Natural killer cell treated with Interleukin-12 subunit alpha and Interleukin-12 subunit beta and Interleukin-15 and Interleukin-18, amount 100 ng/mL, for 72 hours (primary cell): ENCODE measurements around the gene LOXL3. TPM values are rescaled to one million over a fixed set of nuclear protein-coding genes. Genes with fewer than 3 reads are reported as not detected.

Experiments
- ATAC-seq, 2 donors: fragments of 150-1000 bp; cut with Tn5 transposase in 1 of 2; sonication (Bioruptor Pico), chemical (Tn5 transposase) in 1 of 2; 2 replicates each; pipeline ENCODE4 v1.10.0; 2021
- DNase-seq: peaks from one replicate; pipeline ENCODE4 v3.0.0; 2022; ENCODE audit warnings: low spot score
- H3K27ac Mint-ChIP-seq, 2 donors: 1 replicate in 1 of 2; 2 replicates in 1 of 2; pipeline ENCODE4 v1.8.0; 2022; ENCODE audit warnings: mixed read lengths in 2 of 2, mild to moderate bottlenecking in 1 of 2, moderate library complexity in 1 of 2
- H3K27me3 Mint-ChIP-seq, 2 donors: 1 replicate in 1 of 2; 2 replicates in 1 of 2; pipeline ENCODE4 v1.8.0; 2022; ENCODE audit warnings: mixed read lengths in 2 of 2
- H3K36me3 Mint-ChIP-seq: one replicate; pipeline ENCODE4 v1.8.0; 2022; ENCODE audit warnings: mixed read lengths
- H3K4me1 Mint-ChIP-seq, 2 donors: 1 replicate in 1 of 2; 2 replicates in 1 of 2; pipeline ENCODE4 v1.8.0; 2022; ENCODE audit warnings: low read depth in 2 of 2, mixed read lengths in 2 of 2, mild to moderate bottlenecking in 1 of 2
- H3K4me3 Mint-ChIP-seq: one replicate; pipeline ENCODE4 v1.8.0; 2022; ENCODE audit warnings: mixed read lengths
- H3K9me3 Mint-ChIP-seq: 2 replicates; pipeline ENCODE4 v1.8.0; 2022; ENCODE audit warnings: mixed read lengths
- total RNA-seq, 2 donors: library from RNA; stranded (reverse); gene quantifications; one replicate each; pipeline ENCODE4 v1.2.3, GENCODE V29; 2022

Gene LOXL3
- total RNA-seq, 2 donors from 2014 or later = 1.2 to 2.7 TPM

DNA sequence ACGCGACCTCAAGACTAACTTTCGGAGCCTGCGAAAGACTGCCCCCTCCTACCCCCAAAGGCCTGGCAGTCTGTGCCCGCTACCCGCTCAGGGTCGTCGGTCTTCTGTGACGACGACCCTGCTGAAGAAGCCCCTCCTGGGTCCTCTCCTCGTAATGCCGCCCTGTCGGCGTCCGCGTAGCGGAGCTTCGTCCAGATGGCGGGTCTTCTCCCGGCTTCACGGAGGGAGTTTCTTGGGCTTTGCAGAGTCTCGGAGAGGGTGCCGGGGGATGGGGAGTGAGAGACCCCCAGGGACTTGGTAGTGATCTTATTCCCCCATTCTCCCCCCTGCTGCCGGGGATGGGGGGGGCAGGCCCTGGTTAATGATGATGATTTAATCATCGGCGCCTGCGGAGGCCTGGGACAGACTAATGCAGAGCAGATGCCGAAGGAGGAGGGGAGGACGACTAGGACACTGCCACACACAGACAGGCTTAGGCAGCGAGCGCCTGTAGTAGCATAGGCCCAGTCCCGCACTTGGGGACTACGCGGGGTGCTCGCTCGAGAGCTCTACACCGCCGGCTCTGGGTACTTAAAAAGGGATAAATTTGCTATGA, 45.7 kb downstream of the LOXL3 start:
- Mint-ChIP-seq H3K9me3 (no peaks in the 10 kb centered on the region), H3K4me3 (peak overlapping the region; percentile 96)

DNA sequence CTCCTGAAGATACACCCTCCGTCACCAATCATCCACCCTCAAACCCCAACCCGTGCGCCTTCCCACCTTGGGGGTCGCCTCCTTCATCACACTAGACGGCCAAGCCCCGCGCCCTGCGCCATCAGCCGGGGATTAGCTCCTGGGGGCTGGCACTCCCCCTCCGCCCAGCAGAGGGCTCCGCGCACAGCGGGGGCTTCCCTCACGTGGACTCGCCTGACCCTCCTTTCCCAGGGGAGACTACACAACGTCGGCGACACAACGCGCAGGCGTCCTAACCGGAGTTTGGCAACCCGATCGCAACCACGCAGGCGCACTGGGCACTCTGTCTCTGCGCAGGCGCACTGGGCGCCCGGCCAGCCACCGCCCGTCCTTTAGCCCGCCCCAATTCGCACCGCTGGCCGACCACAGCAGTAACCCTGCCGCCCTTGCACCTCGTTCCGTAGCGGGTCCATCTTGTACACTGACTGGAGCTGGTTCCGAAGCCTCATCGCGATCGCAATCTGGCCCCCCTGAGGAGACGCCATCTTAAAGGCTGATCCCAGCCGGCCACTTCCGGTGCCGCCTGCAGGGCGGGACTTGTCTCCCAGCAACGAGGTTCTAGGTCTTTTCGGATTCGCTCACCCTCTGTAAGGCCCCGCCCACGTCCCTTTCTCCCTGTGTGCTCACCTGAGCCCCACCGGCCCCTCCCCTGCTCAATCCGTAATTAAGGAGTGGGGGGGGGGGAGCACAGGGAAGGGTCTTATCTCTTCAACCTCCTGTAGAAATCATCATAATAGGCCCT, 46.4 kb downstream of the LOXL3 start, which contains the start of gene PCGF1:
Gene PCGF1, minus strand, starts transcription at position 551 of the 781 bp plus-strand sequence. Its CDS starts 27 bp downstream, at position 524.
- peaks cover 48 to 52% of the 10 kb centered on the region in 2 donors for H3K4me1 Mint-ChIP-seq
- ATAC-seq (peak; percentile 93 to 95), DNase-seq (peak; percentile 97)
- peaks cover 12 to 29% of the 10 kb centered on the region in 2 donors for H3K27me3 Mint-ChIP-seq
- peak within 1 kb of the TSS; percentile 99 for H3K27ac Mint-ChIP-seq
- no peaks in the 10 kb centered on the region for H3K9me3 Mint-ChIP-seq
- peaks cover 12% of the 10 kb centered on the region for H3K36me3 Mint-ChIP-seq
- H3K4me3 Mint-ChIP-seq = peak within 1 kb of the TSS; percentile 96

More for the DNA sequence above, 45.7 kb downstream of the LOXL3 start:
- Mint-ChIP-seq H3K27ac (peak overlapping the region; percentile 99), H3K4me1 (peaks cover 48 to 50% of the 10 kb centered on the region in 2 donors), H3K36me3 (peaks cover 12% of the 10 kb centered on the region), H3K27me3 (peaks cover 15 to 29% of the 10 kb centered on the region in 2 donors)
- ATAC-seq = no peak
- no peak for DNase-seq

DNA sequence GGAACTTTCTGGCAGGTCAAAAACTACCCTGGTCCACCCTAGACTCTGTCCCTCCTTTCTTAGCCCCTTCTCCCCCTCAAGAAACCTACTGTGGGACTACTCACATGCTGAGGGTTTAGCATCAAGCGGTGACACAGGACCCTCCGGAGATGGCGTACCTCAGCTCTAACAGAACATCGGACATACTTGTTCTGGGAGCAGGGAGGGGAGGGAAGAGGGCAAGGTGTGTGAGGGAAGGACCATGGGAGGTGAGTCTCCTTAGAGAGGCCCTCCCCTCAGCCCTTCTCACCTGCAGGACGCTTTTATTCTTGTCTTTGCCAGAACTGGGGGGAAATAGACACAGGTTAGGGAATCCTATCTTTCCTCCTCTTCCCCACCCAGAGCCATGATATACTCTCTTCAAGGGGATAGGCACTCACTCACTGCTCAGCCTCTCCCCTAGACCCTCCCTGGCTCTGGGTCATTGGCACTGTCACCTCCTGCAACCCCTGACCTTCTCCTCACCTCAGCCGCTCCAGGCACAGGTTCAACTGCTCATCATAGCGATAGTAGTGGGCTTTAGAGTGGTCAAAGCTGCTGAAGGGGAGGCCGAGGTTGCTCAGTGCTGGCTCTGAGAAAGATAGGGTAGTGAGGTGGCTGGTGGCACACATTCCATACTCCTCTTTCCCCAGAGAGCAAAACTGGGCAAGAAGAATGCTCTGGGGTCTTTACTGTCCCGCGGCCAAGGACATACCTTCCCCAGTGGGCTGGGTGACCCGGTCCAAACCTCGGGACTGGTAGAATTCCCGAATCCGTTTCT, 48.1 kb downstream of the LOXL3 start:
- Mint-ChIP-seq H3K9me3 (no peaks in the 10 kb centered on the region), H3K27me3 (peaks cover 8 to 14% of the 10 kb centered on the region in 2 donors), H3K4me1 (peaks cover 59 to 62% of the 10 kb centered on the region in 2 donors), H3K4me3 (peak overlapping the region; percentile 79), H3K27ac (peak overlapping the region; percentile 93 to 99), H3K36me3 (peaks cover 12% of the 10 kb centered on the region)
- DNase-seq (peak; percentile 49), ATAC-seq (no peak)

DNA sequence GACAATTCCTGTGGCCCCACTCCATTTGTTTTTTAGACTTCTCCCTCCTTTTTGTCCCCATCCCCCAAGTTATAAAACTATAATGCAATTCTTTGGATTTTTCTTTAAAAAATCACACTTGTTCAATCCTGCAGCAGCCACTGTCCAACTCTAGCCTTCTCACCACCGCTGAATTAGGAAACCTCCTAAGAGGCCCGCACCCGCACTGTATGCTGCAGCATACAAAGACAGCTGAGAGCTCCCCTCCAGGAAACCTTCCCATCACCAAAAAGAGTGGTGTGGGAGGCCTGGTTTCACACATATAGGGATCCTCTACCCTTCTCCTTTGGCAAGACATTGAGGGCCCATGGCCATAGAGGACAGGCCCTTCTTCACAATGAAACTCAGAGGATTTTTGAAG, 49.2 kb downstream of the LOXL3 start:
- DNase-seq (peak; percentile 23), ATAC-seq (no peak)
- H3K9me3 Mint-ChIP-seq = no peaks in the 10 kb centered on the region
- peak overlapping the region; percentile 79 for H3K4me3 Mint-ChIP-seq
- peaks cover 12% of the 10 kb centered on the region for H3K36me3 Mint-ChIP-seq
- peaks cover 1 to 4% of the 10 kb centered on the region in 2 donors for H3K27me3 Mint-ChIP-seq
- H3K27ac Mint-ChIP-seq = peak overlapping the region; percentile 64 to 93
- H3K4me1 Mint-ChIP-seq = peaks cover 59% of the 10 kb centered on the region in 2 donors

DNA sequence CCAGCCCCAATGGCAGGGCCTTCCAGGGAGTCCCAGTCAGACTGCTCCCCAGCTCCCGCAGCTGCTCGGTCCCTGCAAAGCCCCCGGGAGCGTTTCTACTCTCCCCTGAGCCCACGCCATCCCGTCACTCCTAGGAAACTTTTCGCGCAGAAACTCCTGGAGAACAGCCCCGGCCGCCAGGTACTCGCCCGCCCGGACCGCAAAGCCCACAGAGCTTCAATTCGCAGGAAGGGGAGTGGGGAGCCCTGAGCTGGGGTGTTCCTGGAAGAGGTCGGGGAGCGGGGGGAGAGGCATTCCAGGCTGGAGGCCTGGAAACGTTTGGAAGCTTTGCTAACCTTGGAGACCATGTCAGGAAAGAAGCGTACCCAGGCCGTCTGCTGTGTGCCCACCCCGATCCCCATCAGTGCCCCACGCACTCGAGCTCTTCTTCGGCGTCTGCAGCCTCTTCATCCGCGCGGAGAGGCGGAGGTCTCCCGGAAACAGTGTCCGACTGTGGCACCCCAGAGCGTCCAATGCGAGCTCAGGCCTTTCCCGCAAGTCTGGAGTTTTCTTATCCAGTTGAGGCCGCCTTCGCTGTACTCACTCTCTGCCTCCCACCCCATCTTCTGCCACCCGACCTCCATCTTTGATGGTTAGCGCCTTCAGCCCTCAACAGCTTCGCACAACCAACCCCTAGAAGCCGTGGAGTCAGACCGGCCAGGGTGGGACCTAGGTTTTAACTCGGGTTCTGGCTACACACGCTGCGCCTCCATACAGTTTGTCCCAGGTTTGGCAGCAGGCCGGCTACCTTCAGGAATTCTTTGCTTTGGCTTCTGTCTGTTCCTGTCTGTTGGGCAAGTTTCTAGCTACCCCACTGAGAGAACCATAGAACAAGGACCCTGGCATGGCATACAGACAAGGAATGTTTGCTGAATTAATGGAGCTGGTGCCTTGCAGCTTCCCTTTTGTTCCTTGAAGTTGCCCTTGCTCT, 50.0 kb downstream of the LOXL3 start:
- peak overlapping the region; percentile 79 for H3K4me3 Mint-ChIP-seq
- peaks cover 62 to 63% of the 10 kb centered on the region in 2 donors for H3K4me1 Mint-ChIP-seq
- ATAC-seq (no peak), DNase-seq (peak; percentile 48)
- no peaks in the 10 kb centered on the region for H3K27me3 Mint-ChIP-seq
- no peaks in the 10 kb centered on the region for H3K9me3 Mint-ChIP-seq
- peaks cover 12% of the 10 kb centered on the region for H3K36me3 Mint-ChIP-seq
- peak overlapping the region; percentile 64 to 93 for H3K27ac Mint-ChIP-seq

DNA sequence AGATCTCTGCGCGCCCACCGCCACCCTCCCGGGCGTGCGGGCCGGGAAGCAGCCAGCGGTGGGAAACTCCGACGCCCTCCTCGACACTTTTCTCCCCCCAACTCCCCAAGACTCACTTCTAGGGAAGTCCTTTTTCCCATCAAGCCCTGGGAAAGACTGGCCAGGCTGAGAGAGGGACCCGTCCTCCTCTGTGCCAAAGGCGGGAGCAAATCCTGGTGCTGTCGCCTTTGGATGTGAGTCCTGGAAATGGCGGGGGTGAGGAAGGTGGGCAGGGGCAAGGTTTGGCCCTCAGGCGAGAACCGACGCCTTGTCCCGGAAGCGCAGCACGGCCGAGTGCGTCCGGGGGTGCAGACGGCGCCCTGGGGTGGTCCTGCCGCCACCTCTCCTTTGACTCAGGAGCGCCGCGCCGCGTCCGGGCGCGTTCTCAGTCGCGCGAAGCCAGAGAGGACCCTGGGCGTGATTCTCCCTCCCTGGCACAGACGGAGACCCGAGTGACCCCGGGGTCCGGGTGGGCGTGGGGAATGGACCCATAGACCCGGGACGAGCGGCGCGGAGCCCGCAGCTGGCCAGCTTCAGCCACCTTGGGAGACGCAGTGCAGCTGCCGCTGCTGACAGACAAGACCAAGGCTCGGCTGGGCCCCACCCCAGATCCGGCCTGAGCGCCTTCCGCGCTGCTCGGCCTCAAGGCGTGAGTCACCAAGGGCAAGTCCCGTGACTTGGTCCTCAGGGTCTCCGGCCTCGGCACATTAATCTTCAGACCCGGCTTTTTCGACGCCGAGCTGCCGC, 50.8 kb downstream of the LOXL3 start:
- peaks cover 12% of the 10 kb centered on the region for H3K36me3 Mint-ChIP-seq
- peak overlapping the region; percentile 79 for H3K4me3 Mint-ChIP-seq
- peak; percentile 70 to 74 for ATAC-seq
- DNase-seq = peak; percentile 88
- H3K9me3 Mint-ChIP-seq = no peaks in the 10 kb centered on the region
- H3K27ac Mint-ChIP-seq = peak overlapping the region; percentile 64 to 93
- no peaks in the 10 kb centered on the region for H3K27me3 Mint-ChIP-seq
- H3K4me1 Mint-ChIP-seq = peaks cover 61 to 63% of the 10 kb centered on the region in 2 donors

DNA sequence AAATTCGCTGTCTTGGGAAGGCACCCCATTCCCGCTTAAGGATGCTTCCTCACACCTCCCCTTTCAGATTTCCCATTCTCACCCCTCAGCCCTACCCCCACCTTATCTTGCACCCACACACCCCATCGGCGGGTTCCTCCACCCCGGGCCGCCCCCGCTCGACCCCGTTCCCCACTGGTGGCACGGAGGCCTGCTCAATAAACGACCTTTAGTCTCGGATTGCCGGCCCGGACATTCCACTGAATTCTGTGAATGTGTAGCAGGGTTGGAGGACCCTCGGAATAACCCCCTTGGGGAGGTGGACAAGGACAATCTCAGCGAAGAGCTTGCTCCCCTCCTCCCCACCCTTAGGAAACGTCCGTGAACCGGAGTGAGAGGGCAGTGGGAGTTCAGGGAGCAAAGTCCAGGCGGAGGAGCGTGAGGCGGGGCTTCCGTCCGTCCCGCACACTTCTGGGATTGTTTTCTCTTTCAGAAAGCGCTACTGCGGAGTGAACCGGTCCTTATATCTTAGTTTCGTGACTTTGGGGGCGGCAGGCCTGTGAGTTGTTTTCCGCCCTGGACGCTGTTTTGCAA, 51.5 kb downstream of the LOXL3 start:
- Mint-ChIP-seq H3K9me3 (no peaks in the 10 kb centered on the region), H3K4me1 (peaks cover 56 to 59% of the 10 kb centered on the region in 2 donors), H3K27ac (peak overlapping the region; percentile 64 to 93), H3K4me3 (peak overlapping the region; percentile 79), H3K27me3 (no peaks in the 10 kb centered on the region), H3K36me3 (peaks cover 12% of the 10 kb centered on the region)
- DNase-seq (peak; percentile 34), ATAC-seq (no peak)

DNA sequence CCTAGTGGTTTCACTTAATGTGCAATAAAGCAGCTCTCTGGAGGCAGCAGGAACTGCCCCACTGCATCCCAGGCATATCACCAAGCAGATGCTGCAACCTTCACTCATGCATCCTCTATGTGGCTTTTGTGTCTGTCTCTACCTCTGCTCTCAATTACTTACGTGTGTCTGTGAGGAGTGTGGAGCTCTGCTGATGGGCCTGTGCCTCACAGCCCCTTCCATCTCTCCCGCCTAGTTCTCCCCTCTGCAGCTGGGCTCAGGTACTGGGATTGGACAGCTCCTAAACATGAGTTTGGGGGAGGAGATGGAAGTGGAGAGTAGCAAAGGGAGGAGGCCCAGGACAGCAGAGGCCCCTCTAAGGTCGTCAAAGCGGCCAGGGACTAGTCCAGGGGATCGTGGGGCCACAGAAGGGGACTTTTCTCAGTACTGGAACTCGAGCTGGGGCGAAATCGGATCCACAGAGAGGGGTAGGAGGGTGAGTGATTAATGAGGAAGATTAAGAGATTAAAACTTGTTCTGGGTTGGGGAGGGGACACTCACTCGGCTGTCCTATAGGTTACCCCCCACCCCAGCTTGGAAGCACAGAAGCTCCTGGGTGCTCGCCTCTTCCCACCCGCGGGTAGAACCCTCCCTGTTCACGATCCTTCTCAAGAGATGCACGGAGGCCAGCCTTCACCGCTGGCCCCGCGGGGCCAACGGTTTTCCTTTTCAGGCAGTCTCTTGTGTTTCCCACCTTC, 52.2 kb downstream of the LOXL3 start:
- Mint-ChIP-seq H3K36me3 (peaks cover 9% of the 10 kb centered on the region), H3K27ac (peak overlapping the region in 1 of 2 donors; percentile 93), H3K4me1 (peaks cover 49 to 51% of the 10 kb centered on the region in 2 donors), H3K4me3 (peak overlapping the region; percentile 79), H3K27me3 (no peaks in the 10 kb centered on the region), H3K9me3 (no peaks in the 10 kb centered on the region)
- DNase-seq (peak; percentile 29), ATAC-seq (no peak)

DNA sequence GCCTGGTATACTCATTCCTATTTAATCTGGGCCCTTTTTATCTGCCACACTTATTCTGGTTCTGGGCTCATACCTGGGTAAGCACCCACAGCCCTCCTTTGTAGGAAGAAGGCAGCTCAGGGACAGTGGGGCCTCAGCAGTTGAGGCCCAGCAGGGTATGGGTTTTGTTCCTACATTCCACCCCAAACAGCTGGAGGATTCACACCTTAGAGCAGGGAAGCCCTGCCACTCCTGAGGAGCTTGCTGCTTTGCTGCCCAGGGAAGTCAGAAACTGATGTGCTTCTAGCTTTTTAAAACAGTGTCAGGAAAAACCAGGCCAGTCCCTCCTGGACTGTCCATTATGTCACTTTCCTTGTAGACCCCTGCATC, 53.2 kb downstream of the LOXL3 start:
- Mint-ChIP-seq H3K36me3 (peaks cover 8% of the 10 kb centered on the region), H3K27ac (no peak overlapping the region), H3K4me1 (peaks cover 42 to 47% of the 10 kb centered on the region in 2 donors), H3K27me3 (no peaks in the 10 kb centered on the region), H3K4me3 (peak overlapping the region; percentile 17), H3K9me3 (no peaks in the 10 kb centered on the region)
- ATAC-seq (no peak), DNase-seq (peak; percentile 40)

DNA sequence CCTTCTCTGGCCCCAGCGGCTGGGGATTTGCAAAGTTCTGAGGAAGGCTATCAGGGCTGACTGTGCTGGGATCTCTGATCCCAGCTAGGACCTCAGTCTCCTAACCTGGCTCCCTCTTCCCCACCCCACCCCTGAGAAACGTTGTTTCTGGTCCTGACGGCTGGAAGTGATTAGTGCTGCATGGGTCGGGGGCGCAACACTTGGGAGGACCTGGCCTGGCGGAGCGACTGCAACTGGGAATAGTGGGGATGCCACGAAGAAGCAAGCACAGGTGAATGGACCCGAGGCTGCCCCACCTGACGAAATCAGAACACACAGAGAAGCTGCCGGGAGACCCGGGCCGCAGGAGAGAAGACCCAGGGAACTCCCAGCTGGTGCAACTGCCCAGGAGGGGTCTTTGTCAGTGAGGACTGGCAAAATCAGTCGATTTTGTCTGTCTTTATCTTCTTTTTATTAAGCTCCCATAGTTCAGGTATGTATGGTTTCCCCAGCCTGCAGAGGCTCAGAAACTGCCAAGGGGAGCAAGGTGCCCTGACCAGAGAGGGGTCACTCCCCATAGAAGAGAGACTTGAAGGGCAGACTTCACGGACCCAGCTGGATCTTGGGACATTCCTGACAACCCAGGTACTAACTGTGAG, 53.7 kb downstream of the LOXL3 start:
- DNase-seq (peak; percentile 58), ATAC-seq (no peak)
- Mint-ChIP-seq H3K4me3 (peak overlapping the region; percentile 17), H3K27me3 (no peaks in the 10 kb centered on the region), H3K9me3 (no peaks in the 10 kb centered on the region), H3K4me1 (peaks cover 38 to 44% of the 10 kb centered on the region in 2 donors), H3K36me3 (peaks cover 7% of the 10 kb centered on the region), H3K27ac (no peak overlapping the region)

DNA sequence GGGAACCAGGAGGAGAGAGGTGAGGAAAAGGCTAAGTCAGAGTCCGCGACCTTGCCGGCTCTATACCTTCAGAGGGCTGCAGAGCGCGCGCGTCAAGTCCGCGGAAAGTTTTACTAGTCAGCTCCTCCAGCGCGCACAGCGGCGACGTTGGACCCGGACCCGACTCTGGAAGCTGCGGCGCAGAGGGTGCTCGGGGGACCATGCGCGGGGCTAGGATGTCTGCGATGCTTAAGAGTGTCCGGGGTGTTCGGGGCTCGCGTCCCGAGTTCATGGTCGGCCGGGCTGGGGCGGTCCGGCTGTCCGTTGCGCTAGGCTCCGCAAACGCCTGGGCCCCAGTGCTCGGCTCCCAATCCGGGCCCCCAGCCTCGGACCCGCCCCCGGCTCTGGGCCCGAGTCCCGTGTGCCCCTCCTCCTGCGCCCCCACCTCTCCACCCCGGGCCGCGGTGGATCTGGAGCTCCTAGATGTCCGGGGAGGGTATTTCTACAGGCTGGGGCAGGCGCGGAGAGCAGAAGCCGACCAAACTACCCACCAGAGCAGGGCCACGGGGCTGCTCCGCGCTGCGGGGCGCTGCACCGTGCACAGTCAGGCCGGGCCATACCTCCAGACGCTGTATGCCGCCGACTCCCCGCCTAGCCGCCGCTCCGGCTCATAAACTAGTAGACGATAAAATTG, 54.3 kb downstream of the LOXL3 start, which contains the start of gene LBX2:
Gene LBX2, minus strand, starts transcription at position 337 of the 673 bp plus-strand sequence. Its CDS starts 66 bp downstream, at position 271.
- DNase-seq = peak; percentile 55
- H3K27ac Mint-ChIP-seq = peak within 1 kb of the TSS; percentile 83 to 85
- H3K27me3 Mint-ChIP-seq = no peaks in the 10 kb centered on the region
- peaks cover 31 to 37% of the 10 kb centered on the region in 2 donors for H3K4me1 Mint-ChIP-seq
- H3K4me3 Mint-ChIP-seq = peak within 1 kb of the TSS; percentile 90
- ATAC-seq = no peak
- peaks cover under 1% of the 10 kb centered on the region for H3K36me3 Mint-ChIP-seq
- H3K9me3 Mint-ChIP-seq = no peaks in the 10 kb centered on the region
